Loucy (cell line): ENCODE results near the gene SELENOM.

Experiments
- H2AFZ ChIP-seq: fragments of 200-600 bp; sonication (generic); 2 replicates; pipeline ENCODE4 v1.6.0; 2016; ENCODE audit warnings: antibody characterized with exemption, mild to moderate bottlenecking, low read length, moderate library complexity
- H3F3A ChIP-seq: fragments of 200-600 bp; 2 replicates; pipeline ENCODE4 v1.6.0; 2016; ENCODE audit warnings: antibody characterized with exemption, low read depth, mild to moderate bottlenecking
- H3K27me3 ChIP-seq: fragments of 200-600 bp; sonication (generic); 2 replicates; pipeline ENCODE4 v1.6.1; 2014; ENCODE audit warnings: low read length, mild to moderate bottlenecking; ENCODE audit not compliant: insufficient read depth, poor library complexity, severe bottlenecking
- H3K36me3 ChIP-seq: fragments of 200-600 bp; sonication (generic); 2 replicates; pipeline ENCODE4 v1.6.1; 2016; ENCODE audit warnings: low read length; ENCODE audit not compliant: insufficient read depth
- H3K4me1 ChIP-seq: fragments of 200-600 bp; sonication (generic); 2 replicates; pipeline ENCODE4 v1.5.1; 2014; ENCODE audit warnings: low read length, mild to moderate bottlenecking; ENCODE audit not compliant: insufficient read depth, poor library complexity, severe bottlenecking
- H3K4me2 ChIP-seq: fragments of 200-600 bp; sonication (generic); 2 replicates; pipeline ENCODE4 v1.6.0; 2014; ENCODE audit warnings: antibody characterized with exemption, low read length, low read depth, mild to moderate bottlenecking; ENCODE audit not compliant: poor library complexity, severe bottlenecking
- H3K4me3 ChIP-seq: fragments of 200-600 bp; sonication (generic); 2 replicates; pipeline ENCODE4 v1.5.1; 2014; ENCODE audit warnings: low read length, mild to moderate bottlenecking, mixed read lengths; ENCODE audit not compliant: poor library complexity, severe bottlenecking
- H3K79me2 ChIP-seq: fragments of 200-600 bp; sonication (generic); 2 replicates; pipeline ENCODE4 v1.6.1; 2014; ENCODE audit warnings: low read length; ENCODE audit not compliant: insufficient read depth
- H3K9ac ChIP-seq: fragments of 200-600 bp; sonication (generic); 2 replicates; pipeline ENCODE4 v1.6.0; 2014; ENCODE audit warnings: mild to moderate bottlenecking, low read depth, low read length, moderate library complexity; ENCODE audit not compliant: poor library complexity, severe bottlenecking
- H3K9me2 ChIP-seq: fragments of 200-600 bp; sonication (generic); replicated peaks from 2 replicates; pipeline ENCODE4 v1.6.1; 2016; ENCODE audit warnings: low read depth, low read length, mixed read lengths
- H3K9me3 ChIP-seq: fragments of 200-600 bp; sonication (generic); 2 replicates; pipeline ENCODE4 v1.6.1; 2014; ENCODE audit warnings: mild to moderate bottlenecking, antibody characterized with exemption, low read length, low read depth; ENCODE audit not compliant: insufficient read depth
- H4K20me1 ChIP-seq: fragments of 200-600 bp; sonication (generic); 2 replicates; pipeline ENCODE4 v1.6.0; 2014; ENCODE audit warnings: antibody characterized with exemption, low read length, mild to moderate bottlenecking; ENCODE audit not compliant: insufficient read depth, poor library complexity, severe bottlenecking
- EZH2phosphoT487 ChIP-seq: fragments of 200-600 bp; IDR thresholded peaks from 2 replicates; pipeline ENCODE4 v1.6.1; 2018; ENCODE audit warnings: antibody characterized with exemption, mild to moderate bottlenecking, moderate library complexity, borderline replicate concordance
- TF ChIP-seq, protein P1 (sequence below): fragments of 200-600 bp; sonication (generic); conservative IDR thresholded peaks from 2 replicates; pipeline ENCODE4 v1.5.1; 2014; ENCODE audit warnings: mild to moderate bottlenecking, antibody characterized with exemption, low read length

Gene SELENOM

DNA sequence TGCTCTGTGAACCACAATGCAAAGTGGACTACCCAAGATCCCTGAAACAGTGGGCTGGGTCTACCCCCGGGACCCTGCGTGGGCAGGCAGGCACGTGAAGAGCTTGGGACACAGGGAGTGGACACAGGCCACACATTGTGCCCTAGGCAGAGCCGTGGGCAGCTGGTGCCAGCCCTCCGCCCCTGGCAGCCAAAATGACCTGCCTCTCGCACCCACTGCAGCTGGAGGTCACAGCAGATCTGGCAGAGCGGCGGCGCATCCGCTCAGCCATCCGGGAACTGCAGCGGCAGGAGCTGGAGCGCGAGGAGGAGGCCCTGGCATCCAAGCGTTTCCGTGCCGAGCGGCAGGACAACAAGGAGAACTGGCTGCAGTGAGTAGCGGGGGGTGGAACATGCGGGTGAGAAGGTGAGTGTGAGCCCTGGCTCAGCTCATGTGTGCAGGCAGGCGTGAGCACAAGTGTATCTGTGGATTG is 19.6 kb downstream of the SELENOM start:
- H4K20me1 ChIP-seq = peaks cover 4% of the 10 kb centered on the region
- H3K79me2 ChIP-seq = peaks cover 33% of the 10 kb centered on the region
- H3K4me3 ChIP-seq = no peak overlapping the region
- H3K4me2 ChIP-seq = no peak overlapping the region
- no peaks in the 10 kb centered on the region for H3K27me3 ChIP-seq
- peaks cover 20% of the 10 kb centered on the region for H3K4me1 ChIP-seq
- H3F3A ChIP-seq = no peaks in the 10 kb centered on the region
- H3K9me2 ChIP-seq = no peaks in the 10 kb centered on the region
- peaks cover 44% of the 10 kb centered on the region; the same call in 1 of the 2 replicates for H3K36me3 ChIP-seq
- TF ChIP-seq, protein P1, sequence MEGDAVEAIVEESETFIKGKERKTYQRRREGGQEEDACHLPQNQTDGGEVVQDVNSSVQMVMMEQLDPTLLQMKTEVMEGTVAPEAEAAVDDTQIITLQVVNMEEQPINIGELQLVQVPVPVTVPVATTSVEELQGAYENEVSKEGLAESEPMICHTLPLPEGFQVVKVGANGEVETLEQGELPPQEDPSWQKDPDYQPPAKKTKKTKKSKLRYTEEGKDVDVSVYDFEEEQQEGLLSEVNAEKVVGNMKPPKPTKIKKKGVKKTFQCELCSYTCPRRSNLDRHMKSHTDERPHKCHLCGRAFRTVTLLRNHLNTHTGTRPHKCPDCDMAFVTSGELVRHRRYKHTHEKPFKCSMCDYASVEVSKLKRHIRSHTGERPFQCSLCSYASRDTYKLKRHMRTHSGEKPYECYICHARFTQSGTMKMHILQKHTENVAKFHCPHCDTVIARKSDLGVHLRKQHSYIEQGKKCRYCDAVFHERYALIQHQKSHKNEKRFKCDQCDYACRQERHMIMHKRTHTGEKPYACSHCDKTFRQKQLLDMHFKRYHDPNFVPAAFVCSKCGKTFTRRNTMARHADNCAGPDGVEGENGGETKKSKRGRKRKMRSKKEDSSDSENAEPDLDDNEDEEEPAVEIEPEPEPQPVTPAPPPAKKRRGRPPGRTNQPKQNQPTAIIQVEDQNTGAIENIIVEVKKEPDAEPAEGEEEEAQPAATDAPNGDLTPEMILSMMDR = no peak
- TF ChIP-seq EZH2phosphoT487 = no peak
- no peaks in the 10 kb centered on the region for H3K9me3 ChIP-seq
- no peak overlapping the region for H3K9ac ChIP-seq
- no peak overlapping the region for H2AFZ ChIP-seq

DNA sequence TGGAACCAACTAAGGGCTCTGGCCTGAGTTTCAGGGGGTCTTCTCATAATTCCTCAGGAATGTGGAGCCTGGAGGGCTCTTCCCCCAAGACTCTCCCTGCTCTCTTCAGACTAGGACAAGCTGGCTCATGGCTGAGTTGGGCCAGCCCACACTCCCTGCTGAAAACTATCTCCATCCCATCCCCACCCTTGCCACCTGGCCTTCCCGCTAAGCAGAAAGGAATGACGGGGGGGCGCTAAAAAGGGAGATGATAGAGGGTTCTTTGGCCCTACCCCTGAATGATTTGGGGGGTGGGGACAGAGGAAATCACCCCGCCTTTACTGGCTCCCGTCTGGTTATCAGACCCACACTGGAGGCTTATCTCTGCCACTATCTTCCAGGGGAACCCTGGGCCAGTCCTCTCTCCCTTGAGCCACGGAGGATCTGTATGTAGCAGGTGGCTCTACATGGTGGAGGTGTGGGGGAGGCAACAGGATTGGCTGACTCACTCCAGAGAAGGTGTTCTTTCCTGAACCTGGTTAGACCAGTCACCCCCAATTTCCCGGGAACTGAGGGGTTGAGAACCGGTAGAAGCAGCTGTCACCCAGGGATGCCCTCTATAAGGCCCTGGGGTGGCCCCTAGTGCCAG is 20.6 kb downstream of the SELENOM start:
- TF ChIP-seq, protein P1 = no peak
- no peak for TF ChIP-seq EZH2phosphoT487
- peaks cover 43% of the 10 kb centered on the region for H3K79me2 ChIP-seq

DNA sequence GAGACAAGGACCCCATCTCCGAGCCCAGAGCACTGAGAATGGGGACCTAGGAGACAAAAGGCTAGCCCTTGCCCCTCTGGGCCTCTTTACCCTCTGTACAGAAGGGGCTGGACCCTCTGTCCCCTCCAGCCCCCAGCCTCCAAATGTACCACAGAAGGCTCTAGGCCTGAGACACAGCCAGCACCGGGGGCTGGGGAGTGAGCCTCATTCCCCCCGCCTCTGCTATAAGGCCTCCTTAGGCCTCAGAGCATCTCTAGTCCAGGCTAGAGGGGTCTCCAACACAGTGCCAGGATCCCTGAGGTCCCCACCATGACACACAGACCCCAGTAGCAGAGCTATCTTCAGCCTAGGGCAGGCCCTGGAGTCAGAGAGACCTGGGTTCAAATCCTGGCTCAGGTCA is 21.4 kb downstream of the SELENOM start:
- H3K9ac ChIP-seq = peak overlapping the region; percentile 93
- peaks cover 32% of the 10 kb centered on the region for H3K4me1 ChIP-seq
- peaks cover 27% of the 10 kb centered on the region; the same call in 1 of the 2 replicates for H3K36me3 ChIP-seq

More for the DNA sequence above, 20.6 kb downstream of the SELENOM start:
- Histone ChIP-seq H3K4me2 (no peak overlapping the region), H3K4me1 (peaks cover 30% of the 10 kb centered on the region), H3K9me2 (no peaks in the 10 kb centered on the region), H3K9ac (no peak overlapping the region), H3F3A (no peaks in the 10 kb centered on the region), H3K36me3 (peaks cover 36% of the 10 kb centered on the region; the same call in 1 of the 2 replicates), H2AFZ (no peak overlapping the region), H3K9me3 (no peaks in the 10 kb centered on the region), H3K4me3 (no peak overlapping the region), H3K27me3 (no peaks in the 10 kb centered on the region), H4K20me1 (peaks cover 13% of the 10 kb centered on the region)

More for the DNA sequence above, 21.4 kb downstream of the SELENOM start:
- H3F3A ChIP-seq = no peaks in the 10 kb centered on the region
- peaks cover 18% of the 10 kb centered on the region for H4K20me1 ChIP-seq
- no peak overlapping the region for H2AFZ ChIP-seq
- TF ChIP-seq, protein P1 = no peak
- no peak for TF ChIP-seq EZH2phosphoT487
- H3K9me2 ChIP-seq = no peaks in the 10 kb centered on the region
- peak overlapping the region; percentile 91 for H3K4me2 ChIP-seq
- peaks cover 48% of the 10 kb centered on the region for H3K79me2 ChIP-seq
- no peaks in the 10 kb centered on the region for H3K27me3 ChIP-seq
- no peaks in the 10 kb centered on the region for H3K9me3 ChIP-seq
- peak overlapping the region; percentile 98 for H3K4me3 ChIP-seq
